Endothelial cell of umbilical vein (primary cell): ENCODE results near the gene FSIP1.

Source experiments
- POLR2AphosphoS5 ChIP-seq: IDR thresholded peaks from 2 replicates; pipeline ENCODE4 v1.6.1; 2012; ENCODE audit warnings: low read depth, mild to moderate bottlenecking, control low read depth, low read length, moderate library complexity; ENCODE audit not compliant: insufficient read depth
- TF ChIP-seq, protein P1 (sequence below), 2 donors: IDR thresholded peaks; 1 replicate in 1 of 2; 2 replicates in 1 of 2; pipeline ENCODE4 v1.5.1; 2011; ENCODE audit warnings: low read length in 2 of 2, mild to moderate bottlenecking in 2 of 2, moderate library complexity in 2 of 2, control low read depth in 1 of 2, inconsistent platforms in 1 of 2, low read depth in 1 of 2; ENCODE audit not compliant: insufficient read depth in 1 of 2; ENCODE audit errors: extremely low read depth in 1 of 2

DNA sequence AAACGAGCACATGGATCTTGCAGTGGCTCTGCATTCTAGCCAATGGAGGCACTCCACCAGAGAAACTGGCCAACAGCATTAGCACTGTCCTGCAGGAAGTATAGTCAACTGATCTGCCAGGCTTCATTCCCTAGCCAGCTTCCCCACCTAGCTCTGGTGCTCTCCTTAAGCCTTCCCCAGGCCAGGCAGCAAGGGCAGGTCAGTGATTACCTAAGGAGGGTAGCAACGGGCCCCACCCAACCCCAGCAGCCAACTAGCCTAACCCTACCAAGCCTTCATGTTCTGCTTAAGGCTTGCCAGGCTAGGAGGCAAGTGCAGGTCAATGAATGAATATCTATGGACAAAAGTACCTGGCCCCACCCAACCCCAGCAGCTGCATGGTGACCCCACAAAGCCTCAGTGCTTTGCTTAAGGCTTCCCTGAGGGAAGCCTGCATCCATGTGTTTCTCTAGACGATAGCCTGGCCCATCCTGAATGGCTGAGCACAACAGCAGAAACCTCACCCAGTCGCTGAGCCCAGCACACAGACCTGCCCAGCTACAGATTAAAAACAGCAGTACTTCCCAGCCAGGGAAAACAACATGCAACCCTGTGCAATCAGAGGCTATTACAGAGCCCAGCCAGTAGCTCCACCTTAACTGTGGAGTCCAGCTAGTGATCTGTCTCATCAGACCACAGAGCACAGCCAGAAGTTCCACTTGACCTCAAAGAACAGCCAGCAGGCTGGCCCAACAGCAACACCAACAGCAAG lies 173.3 kb downstream of the FSIP1 start:
- TF ChIP-seq, protein P1, sequence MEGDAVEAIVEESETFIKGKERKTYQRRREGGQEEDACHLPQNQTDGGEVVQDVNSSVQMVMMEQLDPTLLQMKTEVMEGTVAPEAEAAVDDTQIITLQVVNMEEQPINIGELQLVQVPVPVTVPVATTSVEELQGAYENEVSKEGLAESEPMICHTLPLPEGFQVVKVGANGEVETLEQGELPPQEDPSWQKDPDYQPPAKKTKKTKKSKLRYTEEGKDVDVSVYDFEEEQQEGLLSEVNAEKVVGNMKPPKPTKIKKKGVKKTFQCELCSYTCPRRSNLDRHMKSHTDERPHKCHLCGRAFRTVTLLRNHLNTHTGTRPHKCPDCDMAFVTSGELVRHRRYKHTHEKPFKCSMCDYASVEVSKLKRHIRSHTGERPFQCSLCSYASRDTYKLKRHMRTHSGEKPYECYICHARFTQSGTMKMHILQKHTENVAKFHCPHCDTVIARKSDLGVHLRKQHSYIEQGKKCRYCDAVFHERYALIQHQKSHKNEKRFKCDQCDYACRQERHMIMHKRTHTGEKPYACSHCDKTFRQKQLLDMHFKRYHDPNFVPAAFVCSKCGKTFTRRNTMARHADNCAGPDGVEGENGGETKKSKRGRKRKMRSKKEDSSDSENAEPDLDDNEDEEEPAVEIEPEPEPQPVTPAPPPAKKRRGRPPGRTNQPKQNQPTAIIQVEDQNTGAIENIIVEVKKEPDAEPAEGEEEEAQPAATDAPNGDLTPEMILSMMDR (IDR thresholded peaks at IDR 0.05; ENCODE audit: extremely low read depth in 1 of 2, insufficient read depth in 1 of 2, low read depth in 1 of 2, low read length in 2 of 2), result no peak
- no peak for TF ChIP-seq POLR2AphosphoS5
